Measurements from ENCODE around the gene TTC7B.

Gene TTC7B

GRCh38 chr14:90599748-90600507 lies 216.3 kb downstream of the TTC7B start:
- DNase-seq (ENCODE audit: low read depth): no peak

- no peak for DNase-seq (ENCODE audit: low read depth)
Measured at GRCh38 chr14:90599339-90599738, 216.9 kb downstream of the TTC7B start.

- no peak for DNase-seq (ENCODE audit: low read depth)
Measured at GRCh38 chr14:90597961-90598360, 218.3 kb downstream of the TTC7B start.

GRCh38 chr14:90596733-90597132 lies 219.5 kb downstream of the TTC7B start:
- DNase-seq (ENCODE audit: low read depth): no peak

- DNase-seq (ENCODE audit: low read depth): no peak
Measured at GRCh38 chr14:90593254-90594040, 222.8 kb downstream of the TTC7B start.

GRCh38 chr14:90592655-90593054 lies 223.6 kb downstream of the TTC7B start:
- no peak for DNase-seq (ENCODE audit: low read depth)

- no peak for DNase-seq (ENCODE audit: low read depth)
Measured at GRCh38 chr14:90587918-90588317, 228.3 kb downstream of the TTC7B start.

GRCh38 chr14:90587252-90587910 lies 228.8 kb downstream of the TTC7B start:
- no peak for DNase-seq (ENCODE audit: low read depth)

GRCh38 chr14:90585106-90585505 lies 231.1 kb downstream of the TTC7B start:
- no peak for DNase-seq (ENCODE audit: low read depth)

- DNase-seq (ENCODE audit: low read depth): no peak
Measured at GRCh38 chr14:90583916-90584605, 232.2 kb downstream of the TTC7B start.

GRCh38 chr14:90583427-90583826 lies 232.8 kb downstream of the TTC7B start:
- DNase-seq (ENCODE audit: low read depth): no peak

GRCh38 chr14:90582166-90582565 lies 234.1 kb downstream of the TTC7B start:
- DNase-seq (ENCODE audit: low read depth): no peak

GRCh38 chr14:90581745-90582144 lies 234.5 kb downstream of the TTC7B start:
- DNase-seq (ENCODE audit: low read depth): no peak

GRCh38 chr14:90580377-90581335 lies 235.6 kb downstream of the TTC7B start:
- no peak for DNase-seq (ENCODE audit: low read depth)

GRCh38 chr14:90579816-90580215 lies 236.4 kb downstream of the TTC7B start:
- no peak for DNase-seq (ENCODE audit: low read depth)

- DNase-seq (ENCODE audit: low read depth): no peak
Measured at GRCh38 chr14:90579088-90579487, 237.1 kb downstream of the TTC7B start.

GRCh38 chr14:90578283-90578985 lies 237.8 kb downstream of the TTC7B start:
- DNase-seq (ENCODE audit: low read depth): no peak

- no peak for DNase-seq (ENCODE audit: low read depth)
Measured at GRCh38 chr14:90577661-90578282, 238.5 kb downstream of the TTC7B start.

- DNase-seq (ENCODE audit: low read depth): no peak
Measured at GRCh38 chr14:90576981-90577660, 239.1 kb downstream of the TTC7B start.
